GM19397 (cell line): ENCODE measurements around the gene BNIP5.
"Not testable (repeated sequence)": the region's sequence is repeated elsewhere in the genome, so short reads cannot be mapped to it uniquely, and the experiment has no call there.

ENCODE experiments used
- ATAC-seq: cut with Tn5 transposase; IDR thresholded peaks from one replicate; pipeline ENCODE4 v1.9.1; 2021; ENCODE audit warnings: mild to moderate bottlenecking, moderate library complexity; ENCODE audit not compliant: unreplicated experiment

The BNIP5 gene

DNA sequence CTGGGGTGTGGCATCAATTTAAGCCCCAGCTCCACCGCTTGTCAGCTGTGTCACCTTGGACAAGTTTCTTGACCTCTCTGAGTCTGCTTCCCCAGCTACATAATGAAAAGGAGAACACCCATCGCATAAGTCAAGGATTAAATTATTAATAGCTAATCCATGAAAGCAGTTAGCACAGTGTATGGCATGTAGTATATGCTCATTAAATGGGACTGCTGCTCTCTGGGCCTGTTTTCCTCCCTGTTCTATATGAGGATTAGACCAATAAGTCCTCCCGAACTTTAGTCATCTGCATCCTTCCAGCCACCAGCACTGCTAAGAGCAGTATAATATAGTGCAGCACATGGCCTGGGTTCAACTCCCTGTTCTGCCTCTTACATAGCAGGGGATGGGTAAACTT is 31.1 kb upstream of the BNIP5 start:
- ATAC-seq = no peak

DNA sequence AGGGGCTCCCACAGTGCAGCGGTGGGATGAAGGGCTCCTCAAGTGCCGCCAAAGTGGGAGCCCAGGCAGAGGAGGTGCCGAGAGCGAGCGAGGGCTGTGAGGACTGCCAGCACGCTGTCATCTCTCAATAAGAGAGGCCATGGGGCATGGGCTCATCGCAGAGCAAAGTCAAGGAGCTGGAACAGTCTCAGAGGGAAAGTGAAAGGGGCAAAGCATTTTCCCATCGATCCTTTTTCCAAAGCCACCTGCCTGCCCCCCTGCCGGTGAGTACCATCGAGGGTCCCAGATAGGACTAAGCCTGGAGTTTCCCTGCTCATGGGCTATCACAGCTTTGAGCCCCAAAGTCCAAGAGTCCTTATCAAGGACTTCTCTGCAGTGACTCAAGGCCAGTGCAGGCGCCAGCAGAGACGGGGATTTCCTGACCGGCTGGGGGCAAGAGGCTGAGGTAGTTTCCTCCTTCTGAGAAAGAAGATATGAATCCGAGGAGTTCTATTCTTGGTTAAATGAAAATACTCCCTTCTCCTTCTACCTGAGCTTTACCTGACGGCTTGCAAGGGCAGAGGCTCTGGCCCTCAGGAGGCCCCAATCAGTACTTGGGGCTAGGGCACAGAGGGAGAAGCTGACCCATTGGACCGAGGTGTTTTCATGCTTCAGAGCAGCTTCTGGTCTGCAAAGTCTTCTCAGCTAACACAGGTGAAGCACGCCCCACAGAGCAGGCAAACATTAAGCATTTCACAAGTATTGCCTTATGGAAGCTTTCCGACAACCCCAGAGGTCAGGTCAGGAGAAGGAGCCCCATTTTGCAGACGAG is 28.2 kb upstream of the BNIP5 start:
- ATAC-seq = no peak

DNA sequence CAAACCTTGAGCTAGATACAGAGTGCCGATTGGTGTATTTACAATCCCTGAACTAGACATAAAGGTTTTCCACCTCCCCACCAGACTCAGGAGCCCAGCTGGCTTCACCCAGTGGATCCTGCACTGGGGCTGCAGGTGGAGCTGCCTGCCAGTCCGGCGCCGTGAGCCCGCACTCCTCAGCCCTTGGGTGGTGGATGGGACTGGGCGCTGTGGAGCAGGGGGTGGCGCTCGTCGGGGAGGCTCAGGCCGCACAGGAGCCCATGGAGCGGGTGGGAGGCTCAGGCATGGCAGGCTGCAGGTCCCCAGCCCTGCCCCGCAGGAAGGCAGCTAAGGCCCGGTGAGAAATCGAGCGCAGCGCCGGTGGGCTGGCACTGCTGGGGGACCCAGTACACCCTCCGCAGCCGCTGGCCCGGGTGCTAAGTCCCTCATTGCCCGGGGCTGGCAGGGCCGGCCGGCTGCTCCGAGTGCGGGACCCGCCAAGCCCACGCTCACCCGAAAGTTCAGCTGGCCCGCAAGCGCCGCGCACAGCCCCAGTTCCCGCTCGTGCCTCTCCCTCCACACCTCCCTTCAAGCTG is 27.5 kb upstream of the BNIP5 start:
- ATAC-seq = not testable (repeated sequence)

DNA sequence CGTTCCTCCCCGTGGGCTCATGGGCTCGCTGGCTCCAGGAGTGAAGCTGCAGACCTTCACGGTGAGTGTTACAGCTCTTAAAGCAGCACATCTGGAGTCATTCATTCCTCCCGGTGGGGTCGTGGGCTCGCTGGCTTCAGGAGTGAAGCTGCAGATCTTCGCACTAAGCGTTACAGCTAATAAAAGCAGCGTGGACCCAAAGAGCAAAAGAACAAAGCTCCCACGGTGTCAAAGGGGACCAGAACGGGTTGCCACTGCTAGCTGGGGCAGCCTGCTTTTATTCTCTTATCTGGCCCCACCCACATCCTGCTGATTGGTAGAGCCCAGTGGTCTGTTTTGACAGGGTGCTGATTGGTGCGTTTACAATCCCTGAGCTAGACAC is 26.7 kb upstream of the BNIP5 start:
- ATAC-seq = not testable (repeated sequence)

DNA sequence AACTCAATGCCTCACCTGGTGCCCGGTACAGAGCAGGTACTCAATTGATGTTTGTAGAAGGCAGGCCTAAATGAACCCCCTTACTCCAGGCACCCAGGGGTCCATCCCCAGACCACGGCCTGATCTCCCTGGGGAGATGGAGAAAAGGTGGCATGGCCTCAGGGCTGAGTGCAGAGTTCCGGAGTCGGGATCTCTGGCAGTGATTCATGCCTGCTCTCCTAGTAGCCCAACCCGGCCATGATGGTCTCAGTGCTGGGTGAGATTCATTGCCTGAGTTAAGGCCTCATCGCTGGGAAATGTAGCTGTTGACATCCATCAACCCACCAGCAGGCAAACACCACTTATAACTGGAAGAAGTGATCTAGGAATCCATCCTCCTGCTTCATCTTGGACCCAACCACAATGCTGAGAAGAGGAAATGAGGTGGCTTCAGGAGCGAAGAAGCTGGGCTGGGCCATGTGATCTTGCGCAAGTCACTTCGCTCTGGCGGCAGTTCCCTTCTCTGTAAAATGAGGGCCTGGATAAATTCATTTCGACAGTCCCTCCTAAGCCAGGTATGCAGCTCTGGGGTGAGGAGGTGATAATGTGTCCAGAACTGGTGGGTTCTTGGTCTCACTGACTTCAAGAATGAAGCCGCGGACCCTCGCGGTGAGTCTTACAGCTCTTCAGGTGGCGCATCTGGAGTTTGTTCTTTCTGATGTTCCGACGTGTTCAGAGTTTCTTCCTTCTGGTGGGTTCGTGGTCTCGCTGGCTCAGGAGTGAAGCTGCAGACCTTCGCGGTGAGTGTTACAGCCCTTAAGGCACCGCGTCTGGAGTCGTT is 26.1 kb upstream of the BNIP5 start:
- no peak for ATAC-seq

DNA sequence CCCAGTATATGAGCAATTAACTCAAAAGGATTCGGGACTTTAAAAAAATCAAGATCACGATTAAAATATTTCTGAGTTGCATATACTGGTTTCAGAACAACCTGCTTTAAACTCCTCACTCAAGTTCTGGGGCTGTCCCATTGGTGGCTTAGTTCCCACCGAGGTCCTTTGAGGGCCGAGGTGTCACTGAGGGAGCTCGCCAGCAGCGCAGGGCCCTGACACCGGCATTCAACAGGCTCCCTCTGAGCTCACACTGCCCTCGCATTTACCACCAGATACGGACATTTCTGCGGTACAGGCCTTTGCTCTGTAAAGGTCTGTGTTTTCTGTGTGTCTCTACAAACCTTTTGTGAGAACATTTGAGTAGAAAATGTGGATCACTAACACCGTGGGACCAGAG is 24.4 kb upstream of the BNIP5 start:
- ATAC-seq = no peak

DNA sequence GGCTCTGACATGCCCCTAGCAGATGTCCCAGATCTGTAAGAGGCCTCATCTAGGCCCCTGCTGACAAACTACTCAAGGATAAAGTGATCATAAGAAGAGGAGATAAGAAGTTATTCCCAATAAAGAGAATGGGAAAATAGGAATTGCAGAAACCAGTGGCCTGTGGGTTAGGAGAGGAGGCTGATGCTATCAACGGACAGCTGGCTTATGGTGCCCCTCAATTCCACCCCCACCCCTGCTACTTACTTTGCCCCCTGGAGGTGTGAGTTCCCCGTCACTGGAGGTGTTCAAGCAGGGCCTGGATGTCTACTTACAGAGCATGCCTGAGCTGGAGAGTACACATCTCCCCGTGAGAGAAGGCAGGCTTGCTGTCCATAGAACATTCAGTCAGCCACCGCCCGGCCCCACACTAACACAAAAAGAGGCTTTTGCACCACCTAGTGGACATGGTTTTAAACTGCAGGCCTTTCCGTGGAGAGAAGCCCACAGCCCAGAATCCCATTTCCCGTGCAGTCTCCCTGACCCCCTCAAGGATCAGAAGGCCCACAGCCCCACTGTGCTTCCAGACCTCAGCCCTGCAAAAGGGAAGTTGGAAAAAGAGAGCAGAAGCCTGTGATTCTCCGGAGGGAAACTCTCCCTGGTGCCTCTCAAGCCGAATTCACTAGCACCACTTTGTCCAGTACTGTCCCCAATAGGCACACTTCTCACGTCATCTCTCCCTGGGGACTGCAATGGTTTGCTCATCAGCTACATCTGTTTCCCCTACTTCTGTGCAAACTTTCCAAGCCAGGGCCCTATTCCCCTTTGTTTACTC is 23.8 kb upstream of the BNIP5 start:
- no peak for ATAC-seq

DNA sequence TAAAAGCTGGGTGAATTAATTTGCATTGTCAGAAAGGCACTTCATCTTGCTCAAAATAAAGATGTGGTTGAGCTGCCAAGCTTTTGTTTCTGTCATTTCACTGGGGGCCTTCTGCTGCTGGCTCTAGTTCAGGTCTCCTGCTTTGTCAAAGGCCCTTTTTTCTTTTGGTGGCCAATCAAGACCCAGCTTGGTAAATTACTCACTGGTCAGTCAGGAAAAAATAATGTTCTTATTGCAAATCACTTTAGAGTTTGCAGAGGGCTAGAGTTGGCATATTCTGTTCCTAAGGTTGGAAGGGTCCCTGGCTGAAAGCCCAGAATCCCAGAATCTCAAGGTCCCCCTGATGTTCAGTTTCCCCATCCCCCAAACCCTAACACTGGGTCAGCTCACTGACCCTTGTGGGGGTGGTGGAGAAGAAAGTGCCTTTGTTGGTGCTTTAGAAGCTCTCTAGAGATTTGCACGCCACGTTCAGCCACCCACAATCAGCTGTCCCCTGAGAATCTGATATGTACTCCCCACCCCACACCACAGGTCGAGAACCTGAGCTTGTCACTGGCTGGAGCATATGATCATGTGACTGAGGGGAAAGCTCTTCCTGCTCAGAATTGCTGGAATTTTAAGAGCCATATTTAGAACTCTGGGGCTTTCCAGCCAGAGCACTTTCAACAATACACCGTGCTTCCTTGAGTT is 21.7 kb upstream of the BNIP5 start:
- no peak for ATAC-seq

DNA sequence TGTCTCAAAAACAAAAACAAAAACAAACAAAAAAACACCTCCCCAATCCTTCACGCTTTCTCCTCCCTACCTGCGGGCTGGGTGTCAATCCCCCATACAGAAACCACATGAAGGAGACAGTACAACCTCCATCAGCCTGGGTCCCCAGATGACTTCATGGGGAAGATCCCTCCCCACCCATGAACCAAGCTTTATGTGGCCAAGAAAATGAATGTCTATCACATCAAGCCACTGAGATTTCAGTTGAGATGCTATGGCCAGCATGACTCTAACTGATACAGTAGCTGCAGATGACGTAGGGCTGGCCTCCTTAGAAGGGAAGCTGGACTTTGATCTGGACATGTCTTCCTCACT is 21.2 kb upstream of the BNIP5 start:
- ATAC-seq = no peak

DNA sequence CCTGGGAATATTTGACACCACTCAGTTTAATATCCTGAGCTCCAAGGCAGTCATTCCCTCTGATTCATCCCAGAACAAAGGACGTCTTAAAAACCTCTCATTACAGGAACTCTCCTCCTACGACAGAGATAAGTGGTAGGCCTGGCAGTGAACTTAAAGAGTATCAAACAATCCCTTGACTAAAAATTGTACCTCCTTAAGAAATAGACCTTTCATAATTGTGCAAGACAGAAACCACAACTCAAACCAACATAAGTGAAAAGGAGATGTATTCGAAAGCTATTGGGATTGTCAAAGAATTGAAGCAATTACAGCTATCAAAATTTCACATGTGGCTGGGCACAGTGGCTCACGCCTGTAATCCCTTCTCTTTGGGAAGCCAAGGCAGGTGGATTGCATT is 19.1 kb upstream of the BNIP5 start:
- ATAC-seq = no peak

DNA sequence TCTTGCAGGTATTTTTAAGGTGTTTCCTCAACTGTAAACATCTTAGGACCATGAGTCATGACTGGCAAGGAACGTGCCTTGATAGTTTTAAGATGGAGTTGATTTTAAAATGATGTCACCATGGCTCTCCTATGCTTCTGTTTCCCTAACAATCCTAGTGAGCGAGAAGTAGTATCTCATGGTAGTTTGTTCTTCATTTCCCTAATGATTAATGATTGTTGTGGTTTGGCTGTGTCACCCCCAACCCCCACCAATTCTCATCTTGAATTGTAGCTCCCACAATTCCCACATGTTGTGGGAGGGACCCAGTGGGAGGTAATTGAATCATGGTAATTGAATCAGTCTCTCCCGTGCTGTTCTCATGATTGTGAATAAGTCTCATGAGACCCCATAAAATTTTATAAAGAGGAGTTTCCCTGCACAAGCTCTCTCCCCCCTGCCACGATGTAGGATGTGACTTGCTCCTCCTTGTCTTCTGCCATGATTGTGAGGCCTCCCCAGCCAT is 16.8 kb upstream of the BNIP5 start:
- no peak for ATAC-seq

DNA sequence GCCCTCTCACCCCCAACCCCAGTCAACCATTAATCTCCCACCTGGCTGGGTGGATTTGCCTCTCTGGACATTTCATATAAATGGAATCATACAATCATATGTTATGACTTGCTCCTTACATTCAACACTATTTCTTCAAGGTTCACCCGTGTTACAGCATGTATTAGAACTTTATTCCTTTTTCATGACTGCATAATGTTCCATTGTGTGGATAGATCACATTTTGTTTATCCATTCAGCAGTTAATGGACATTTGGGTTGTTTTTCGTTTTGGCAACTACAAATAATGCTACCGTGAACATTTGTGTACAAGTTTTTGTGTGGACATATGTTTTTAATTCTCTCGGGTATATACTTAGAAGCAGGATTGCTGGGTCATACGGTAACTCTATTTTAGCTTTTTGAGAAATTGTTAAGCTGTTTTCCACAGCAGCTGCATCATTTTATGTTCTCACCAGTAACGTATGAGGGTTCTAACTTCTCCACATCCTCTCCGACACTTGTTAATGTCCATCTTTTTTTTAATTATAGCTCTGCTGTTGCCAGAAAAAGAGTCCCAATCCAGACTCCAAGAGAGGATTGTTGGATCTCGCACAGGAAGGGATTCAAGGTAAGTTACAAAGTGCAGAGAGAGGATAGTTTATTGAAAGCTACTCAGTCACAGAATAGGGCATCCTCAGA is 15.9 kb upstream of the BNIP5 start:
- ATAC-seq = no peak

DNA sequence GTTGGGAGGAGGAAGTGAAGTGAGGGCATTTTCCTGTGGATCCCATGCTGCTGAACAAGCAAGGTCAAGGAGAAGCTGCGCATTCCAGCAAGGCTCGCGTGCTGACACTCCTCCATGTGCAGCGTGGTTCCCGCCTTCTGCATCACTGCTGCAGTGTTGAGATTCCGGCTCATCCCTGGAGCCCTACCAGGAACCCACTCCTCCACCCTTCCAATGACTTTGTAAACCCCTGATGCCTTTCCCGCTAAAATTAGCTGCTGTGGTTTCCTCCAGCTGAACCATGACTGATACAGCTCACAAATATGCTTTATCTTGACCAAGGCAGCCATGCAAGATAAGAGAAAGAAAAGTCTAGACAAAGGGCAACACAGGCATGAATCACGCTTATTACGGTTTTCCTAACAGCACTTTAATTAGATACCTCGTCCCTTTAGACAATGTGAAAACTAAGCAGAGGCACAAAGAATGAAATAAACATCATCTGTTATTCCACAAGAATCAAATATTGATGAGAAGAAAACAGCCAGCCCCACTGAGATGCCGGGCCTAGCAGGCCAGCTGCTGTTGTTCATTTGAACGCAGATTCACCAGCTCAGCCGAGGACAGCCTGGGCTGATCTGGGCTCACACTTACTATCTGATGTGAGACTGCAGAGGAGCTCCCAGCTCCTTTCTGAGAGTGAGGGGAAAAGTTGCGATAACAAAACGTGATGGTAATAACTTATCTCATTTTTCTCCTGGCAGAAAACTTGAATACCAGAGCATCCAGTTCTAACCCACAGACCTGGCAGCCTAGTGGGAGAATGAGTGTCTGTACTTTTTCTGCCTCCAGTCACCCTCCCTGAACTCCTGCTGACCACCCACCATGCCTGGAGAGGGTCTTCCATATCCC is 14.2 kb upstream of the BNIP5 start:
- no peak for ATAC-seq

DNA sequence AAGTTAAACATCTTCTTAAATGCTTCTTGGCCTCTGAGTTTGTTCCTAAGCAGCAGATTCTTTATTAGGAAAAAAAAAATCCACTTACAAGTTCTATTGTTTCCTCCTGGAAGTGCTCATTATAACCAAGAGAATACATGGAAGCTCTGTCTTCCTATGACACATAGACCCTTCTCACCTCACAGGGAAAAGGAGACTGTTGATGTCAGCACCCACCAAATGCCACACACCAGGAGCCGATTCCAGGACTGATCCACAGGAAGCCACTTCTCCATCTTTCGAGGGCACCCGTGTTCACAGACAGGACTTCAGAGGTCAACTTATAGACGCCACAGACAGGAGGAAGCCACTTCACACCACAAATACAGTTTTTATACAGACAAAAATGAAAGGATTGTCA is 13.4 kb upstream of the BNIP5 start:
- ATAC-seq = no peak

DNA sequence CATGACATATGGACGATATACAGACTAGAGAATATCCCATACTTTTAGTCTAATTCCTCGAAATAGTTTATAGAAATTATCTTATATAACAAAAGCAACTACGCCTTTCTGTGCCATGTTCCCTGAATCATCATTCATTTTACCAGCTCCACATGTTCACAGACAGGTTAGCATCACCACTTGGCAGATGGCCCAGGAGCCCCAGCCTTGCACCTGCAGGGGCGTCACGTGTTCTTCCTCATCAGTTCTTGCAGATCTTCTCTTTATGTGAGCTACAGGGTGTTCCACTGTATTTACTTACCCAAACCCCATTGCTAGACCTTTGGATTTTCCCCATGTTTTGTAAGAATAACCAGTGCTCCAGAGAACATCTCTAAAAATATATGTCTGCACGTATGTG is 12.6 kb upstream of the BNIP5 start:
- ATAC-seq = no peak

DNA sequence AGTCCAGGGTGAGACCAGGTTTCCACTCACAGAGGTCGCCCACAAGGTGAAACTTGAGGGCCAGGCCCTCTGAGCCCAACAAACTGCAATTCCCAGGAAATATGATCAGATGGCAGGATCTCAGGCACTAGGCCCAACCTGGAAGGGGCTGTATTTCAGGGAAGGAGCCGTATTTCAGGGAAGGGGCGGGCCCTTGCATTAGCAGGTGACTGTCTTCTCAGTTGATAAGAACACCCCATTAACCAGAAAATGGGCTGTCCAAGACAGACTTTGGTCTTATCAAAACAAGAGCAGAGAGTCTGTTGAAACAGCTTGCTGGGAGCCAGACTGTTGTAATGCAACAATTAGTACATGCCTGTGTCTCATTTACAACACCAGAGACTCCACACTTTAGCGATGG is 10.9 kb upstream of the BNIP5 start:
- ATAC-seq = no peak

DNA sequence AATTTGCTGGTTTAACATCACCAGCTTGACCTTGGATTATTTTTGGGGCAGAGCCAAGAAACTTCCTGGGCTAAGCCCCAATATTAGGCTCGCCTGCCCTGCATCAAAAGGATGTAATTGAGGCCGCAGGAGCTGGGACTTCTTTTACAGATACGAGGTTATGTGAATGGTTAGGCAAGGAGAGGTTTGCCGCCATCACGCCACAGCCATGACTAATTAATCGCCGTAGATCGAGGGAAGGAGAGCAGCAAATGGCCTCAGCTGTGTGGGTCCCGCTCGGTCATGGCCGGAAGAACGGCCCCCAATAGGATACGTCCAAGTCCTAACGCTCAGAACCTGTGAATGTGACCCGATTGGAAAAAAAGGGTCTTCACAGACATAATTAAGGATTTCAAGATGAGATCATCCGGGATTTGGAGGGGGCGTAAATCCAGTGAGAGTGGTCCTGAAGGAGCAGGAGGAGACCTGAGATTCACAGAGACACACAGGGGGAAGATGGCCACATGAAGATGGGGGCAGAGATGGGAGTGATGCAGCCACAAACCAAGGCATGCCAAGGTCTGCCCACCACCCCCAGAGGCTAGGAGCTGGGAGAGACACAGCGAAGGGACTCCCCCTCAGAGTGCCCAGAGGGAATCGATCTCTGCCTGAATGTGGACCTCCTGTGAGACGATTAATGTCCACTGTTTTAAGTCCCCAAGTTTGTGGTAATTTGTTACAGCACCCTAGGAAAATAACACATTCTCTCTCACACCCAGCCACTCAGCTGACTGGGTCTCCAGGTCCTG is 10.0 kb upstream of the BNIP5 start:
- no peak for ATAC-seq
